Tibial nerve (tissue), 4 donors: ENCODE data around the gene CCDC88C. TPM values are rescaled to one million over a fixed set of nuclear protein-coding genes. Genes with fewer than 3 reads are reported as not detected.

Experiments used
- DNase-seq, 2 donors: peaks; one replicate each; pipeline ENCODE4 v3.0.0-alpha.2; 2019; ENCODE audit warnings: low spot score in 2 of 2
- H3K27ac ChIP-seq, 4 donors: fragments of 200-600 bp; sonication (generic) in 3 of 4; one replicate each; pipeline ENCODE4 v1.5.1; 2017 to 2019; ENCODE audit warnings: mild to moderate bottlenecking in 1 of 4
- H3K27me3 ChIP-seq, 2 donors: fragments of 200-600 bp; sonication (generic) in 1 of 2; one replicate each; pipeline versions ENCODE4 v1.5.1 to v1.6.0; 2017 to 2019
- H3K36me3 ChIP-seq, 3 donors: fragments of 200-600 bp; sonication (generic); one replicate each; pipeline ENCODE4 v1.5.1; 2018 to 2019
- H3K4me1 ChIP-seq, 4 donors: fragments of 200-600 bp; sonication (generic) in 3 of 4; one replicate each; pipeline ENCODE4 v1.5.1; 2017 to 2019
- H3K4me3 ChIP-seq, 4 donors: fragments of 200-600 bp; sonication (generic) in 3 of 4; one replicate each; pipeline ENCODE4 v1.5.1; 2017 to 2019; ENCODE audit warnings: mild to moderate bottlenecking in 1 of 4, moderate library complexity in 1 of 4
- H3K9me3 ChIP-seq, 4 donors: fragments of 200-600 bp; sonication (generic) in 3 of 4; one replicate each; pipeline ENCODE4 v1.5.1; 2017 to 2019
- CTCF ChIP-seq, 5 experiments: fragments of 200-600 bp in 3 of 5; fragments of 450-650 bp in 2 of 5; sonication (generic) in 3 of 5; IDR thresholded peaks; one replicate each; pipeline ENCODE4 v1.5.1; 2016 to 2019; ENCODE audit warnings: antibody characterized with exemption in 5 of 5, mild to moderate bottlenecking in 3 of 5, moderate library complexity in 2 of 5
- EP300 ChIP-seq, 2 donors: sonication (generic); formaldehyde crosslinking; IDR thresholded peaks; one replicate each; pipeline ENCODE4 v1.6.1; 2017; ENCODE audit warnings: antibody characterized with exemption in 2 of 2, mild to moderate bottlenecking in 1 of 2
- POLR2A ChIP-seq, 2 donors: fragments of 450-650 bp; IDR thresholded peaks; one replicate each; pipeline ENCODE4 v1.6.1; 2017; ENCODE audit warnings: antibody characterized with exemption in 2 of 2, mild to moderate bottlenecking in 2 of 2, moderate library complexity in 2 of 2
- WGBS, 2 donors: methylation state at CpG; one replicate each; pipeline ENCODE4 v1.1.5; 2018; 5-methylcytosine and 5-hydroxymethylcytosine counted together
- total RNA-seq, 4 donors: library from RNA; depleted of rRNA; stranded (reverse); fragments of >200 nt; gene quantifications; one replicate each; pipeline ENCODE4 v1.1.0, GENCODE V29; 2016

Gene CCDC88C
- total RNA-seq, 4 donors from 2014 or later, result 3.6 to 12.6 (median 6.8) TPM

- Histone ChIP-seq H3K27me3 (peaks cover 0 to 11% of the 10 kb centered on the region in 2 donors), H3K27ac (peak overlapping the region in 1 of 4 donors; percentile 5)
Observed at GRCh38 chr14:91402348-91402747, 15.3 kb downstream of the CCDC88C start.

GRCh38 chr14:91401751-91402150, 15.9 kb downstream of the CCDC88C start:
- H3K9me3 ChIP-seq, result no peaks in the 10 kb centered on the region
- no peak for DNase-seq
- H3K27ac ChIP-seq, result no peak overlapping the region
- TF ChIP-seq CTCF (IDR thresholded peaks at IDR 0.05), result no peak
- no peak for TF ChIP-seq POLR2A (IDR thresholded peaks at IDR 0.05)
- TF ChIP-seq EP300 (IDR thresholded peaks at IDR 0.05), result no peak
- no peak overlapping the region for H3K4me3 ChIP-seq
- H3K36me3 ChIP-seq, result no peaks in the 10 kb centered on the region
- H3K4me1 ChIP-seq, result peaks cover 0 to 22% (median 6%) of the 10 kb centered on the region in 4 donors
- whole genome bisulfite sequencing, 2 donors, result 91 to 92% methylated on average over 7 of the region's 7 CpGs
- peaks cover 0 to 17% of the 10 kb centered on the region in 2 donors for H3K27me3 ChIP-seq

More at GRCh38 chr14:91402348-91402747, 15.3 kb downstream of the CCDC88C start:
- DNase-seq, result no peak
- WGBS, 2 donors, result 64 to 67% methylated on average over 6 of the region's 6 CpGs
- H3K4me1 ChIP-seq, result peaks cover 0 to 19% (median 5%) of the 10 kb centered on the region in 4 donors
- H3K36me3 ChIP-seq, result no peaks in the 10 kb centered on the region
- no peak for TF ChIP-seq POLR2A (IDR thresholded peaks at IDR 0.05)
- no peak for TF ChIP-seq EP300 (IDR thresholded peaks at IDR 0.05)
- TF ChIP-seq CTCF (IDR thresholded peaks at IDR 0.05), result no peak
- no peaks in the 10 kb centered on the region for H3K9me3 ChIP-seq
- no peak overlapping the region for H3K4me3 ChIP-seq

- Histone ChIP-seq H3K27ac (peak overlapping the region in 1 of 4 donors; percentile 23), H3K4me1 (peaks cover 0 to 26% (median 10%) of the 10 kb centered on the region in 4 donors), H3K4me3 (peak overlapping the region in 1 of 4 donors; percentile 33), H3K27me3 (peaks cover 0 to 23% of the 10 kb centered on the region in 2 donors), H3K9me3 (no peaks in the 10 kb centered on the region), H3K36me3 (no peaks in the 10 kb centered on the region)
- DNase-seq, result no peak
- no peak for TF ChIP-seq EP300 (IDR thresholded peaks at IDR 0.05)
- no peak for TF ChIP-seq CTCF (IDR thresholded peaks at IDR 0.05)
- TF ChIP-seq POLR2A (IDR thresholded peaks at IDR 0.05), result no peak
- 31 to 43% methylated on average over 1 of the region's 1 CpG for WGBS, 2 donors
Observed at GRCh38 chr14:91400696-91401095, 16.9 kb downstream of the CCDC88C start.

- Histone ChIP-seq H3K4me1 (peaks cover 0 to 26% (median 11%) of the 10 kb centered on the region in 4 donors), H3K4me3 (peak overlapping the region in 1 of 4 donors; percentile 33), H3K27ac (peak overlapping the region in 1 of 4 donors; percentile 23), H3K27me3 (peaks cover 0 to 30% of the 10 kb centered on the region in 2 donors), H3K9me3 (no peaks in the 10 kb centered on the region), H3K36me3 (no peaks in the 10 kb centered on the region)
- DNase-seq, result no peak
- 61 to 64% methylated on average over 16 to 20 of the region's 20 CpGs for WGBS, 2 donors
- TF ChIP-seq POLR2A (IDR thresholded peaks at IDR 0.05) (no peak), CTCF (IDR thresholded peaks at IDR 0.05) (no peak), EP300 (IDR thresholded peaks at IDR 0.05) (no peak)
Observed at GRCh38 chr14:91399868-91400640, 17.6 kb downstream of the CCDC88C start.

GRCh38 chr14:91398707-91399106, 18.9 kb downstream of the CCDC88C start:
- Histone ChIP-seq H3K27ac (no peak overlapping the region), H3K4me3 (no peak overlapping the region), H3K36me3 (no peaks in the 10 kb centered on the region), H3K4me1 (peaks cover 0 to 26% (median 11%) of the 10 kb centered on the region in 4 donors), H3K9me3 (no peaks in the 10 kb centered on the region), H3K27me3 (peaks cover 0 to 43% of the 10 kb centered on the region in 2 donors)
- DNase-seq, result no peak
- no peak for TF ChIP-seq POLR2A (IDR thresholded peaks at IDR 0.05)
- WGBS, 2 donors, result 72 to 75% methylated on average over 5 to 6 of the region's 6 CpGs
